ENCODE results near the gene PYROXD2.

DNA sequence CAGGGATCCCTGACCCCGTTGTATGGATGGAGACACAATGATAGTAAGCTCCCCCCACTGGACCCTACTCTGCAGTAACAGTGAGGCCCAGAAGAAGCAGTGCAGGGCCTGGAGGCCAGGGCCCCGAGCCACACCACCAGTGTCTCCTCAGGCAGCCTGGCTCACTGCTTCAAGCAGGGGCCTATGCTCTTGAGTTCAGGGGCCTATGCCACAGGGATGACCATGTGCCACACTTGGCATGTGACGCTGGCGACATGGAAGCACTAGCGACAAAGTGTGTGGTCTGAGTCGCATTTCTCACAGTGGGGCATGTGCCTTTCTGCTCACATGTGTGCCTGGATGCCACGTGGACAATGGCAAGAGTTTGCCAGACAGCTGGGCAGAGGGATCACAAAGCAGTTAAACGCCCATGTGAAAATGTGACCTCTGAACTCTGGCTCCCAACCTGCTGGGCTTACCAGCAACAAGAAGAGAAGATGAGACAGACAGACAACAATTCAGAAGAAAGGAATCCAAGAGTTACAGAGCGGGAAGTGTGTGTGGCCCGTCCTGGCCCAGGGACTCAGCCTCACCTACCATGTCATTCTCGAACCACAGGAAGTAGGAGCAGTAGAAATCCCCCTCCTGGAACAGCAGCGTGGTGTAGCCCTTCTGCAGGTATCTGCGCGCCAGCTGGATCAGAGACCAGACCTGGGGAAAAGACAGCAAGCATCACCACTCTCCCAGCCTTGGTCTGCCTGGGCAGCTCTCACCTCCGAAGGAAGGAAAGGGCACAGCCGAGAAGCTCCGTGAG lies 4.7 kb upstream of the PYROXD2 start:
- TF ChIP-seq, protein P1, sequence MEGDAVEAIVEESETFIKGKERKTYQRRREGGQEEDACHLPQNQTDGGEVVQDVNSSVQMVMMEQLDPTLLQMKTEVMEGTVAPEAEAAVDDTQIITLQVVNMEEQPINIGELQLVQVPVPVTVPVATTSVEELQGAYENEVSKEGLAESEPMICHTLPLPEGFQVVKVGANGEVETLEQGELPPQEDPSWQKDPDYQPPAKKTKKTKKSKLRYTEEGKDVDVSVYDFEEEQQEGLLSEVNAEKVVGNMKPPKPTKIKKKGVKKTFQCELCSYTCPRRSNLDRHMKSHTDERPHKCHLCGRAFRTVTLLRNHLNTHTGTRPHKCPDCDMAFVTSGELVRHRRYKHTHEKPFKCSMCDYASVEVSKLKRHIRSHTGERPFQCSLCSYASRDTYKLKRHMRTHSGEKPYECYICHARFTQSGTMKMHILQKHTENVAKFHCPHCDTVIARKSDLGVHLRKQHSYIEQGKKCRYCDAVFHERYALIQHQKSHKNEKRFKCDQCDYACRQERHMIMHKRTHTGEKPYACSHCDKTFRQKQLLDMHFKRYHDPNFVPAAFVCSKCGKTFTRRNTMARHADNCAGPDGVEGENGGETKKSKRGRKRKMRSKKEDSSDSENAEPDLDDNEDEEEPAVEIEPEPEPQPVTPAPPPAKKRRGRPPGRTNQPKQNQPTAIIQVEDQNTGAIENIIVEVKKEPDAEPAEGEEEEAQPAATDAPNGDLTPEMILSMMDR (IDR thresholded peaks at IDR 0.05 in 2 of 3, conservative IDR thresholded peaks at IDR 0.05 in 1 of 3; ENCODE audit: control insufficient read depth in 2 of 3, extremely low read depth in 1 of 3, insufficient read depth in 1 of 3, low read depth in 3 of 3, low read length in 3 of 3): no peak
- TF ChIP-seq MXI1 (IDR thresholded peaks at IDR 0.05; ENCODE audit: low read depth, low read length) (no peak), POLR2AphosphoS5 (IDR thresholded peaks at IDR 0.05; ENCODE audit: low read length) (no peak), RCOR1 (conservative IDR thresholded peaks at IDR 0.05; ENCODE audit: low read depth, low read length) (no peak), ZNF274 (IDR thresholded peaks at IDR 0.05; ENCODE audit: insufficient read depth, insufficient read length) (no peak), POLR2A (IDR thresholded peaks at IDR 0.05; ENCODE audit: low read depth, low read length) (no peak), MEF2B (IDR thresholded peaks at IDR 0.05; ENCODE audit: partially characterized antibody, poor library complexity, severe bottlenecking) (no peak), MEF2A (IDR thresholded peaks at IDR 0.05; ENCODE audit: insufficient read depth, low read depth, low read length) (no peak), EP300 (IDR thresholded peaks at IDR 0.05; ENCODE audit: borderline replicate concordance in 1 of 2, control insufficient read depth in 1 of 2, low read depth in 2 of 2, low read length in 2 of 2) (no peak), CHD2 (IDR thresholded peaks at IDR 0.05; ENCODE audit: borderline replicate concordance, low read depth, low read length) (no peak), CREB1 (IDR thresholded peaks at IDR 0.05; ENCODE audit: low read depth) (no peak), POLR2AphosphoS2 (IDR thresholded peaks at IDR 0.05; ENCODE audit: low read depth, low read length) (no peak)
- TF ChIP-seq, protein P2, sequence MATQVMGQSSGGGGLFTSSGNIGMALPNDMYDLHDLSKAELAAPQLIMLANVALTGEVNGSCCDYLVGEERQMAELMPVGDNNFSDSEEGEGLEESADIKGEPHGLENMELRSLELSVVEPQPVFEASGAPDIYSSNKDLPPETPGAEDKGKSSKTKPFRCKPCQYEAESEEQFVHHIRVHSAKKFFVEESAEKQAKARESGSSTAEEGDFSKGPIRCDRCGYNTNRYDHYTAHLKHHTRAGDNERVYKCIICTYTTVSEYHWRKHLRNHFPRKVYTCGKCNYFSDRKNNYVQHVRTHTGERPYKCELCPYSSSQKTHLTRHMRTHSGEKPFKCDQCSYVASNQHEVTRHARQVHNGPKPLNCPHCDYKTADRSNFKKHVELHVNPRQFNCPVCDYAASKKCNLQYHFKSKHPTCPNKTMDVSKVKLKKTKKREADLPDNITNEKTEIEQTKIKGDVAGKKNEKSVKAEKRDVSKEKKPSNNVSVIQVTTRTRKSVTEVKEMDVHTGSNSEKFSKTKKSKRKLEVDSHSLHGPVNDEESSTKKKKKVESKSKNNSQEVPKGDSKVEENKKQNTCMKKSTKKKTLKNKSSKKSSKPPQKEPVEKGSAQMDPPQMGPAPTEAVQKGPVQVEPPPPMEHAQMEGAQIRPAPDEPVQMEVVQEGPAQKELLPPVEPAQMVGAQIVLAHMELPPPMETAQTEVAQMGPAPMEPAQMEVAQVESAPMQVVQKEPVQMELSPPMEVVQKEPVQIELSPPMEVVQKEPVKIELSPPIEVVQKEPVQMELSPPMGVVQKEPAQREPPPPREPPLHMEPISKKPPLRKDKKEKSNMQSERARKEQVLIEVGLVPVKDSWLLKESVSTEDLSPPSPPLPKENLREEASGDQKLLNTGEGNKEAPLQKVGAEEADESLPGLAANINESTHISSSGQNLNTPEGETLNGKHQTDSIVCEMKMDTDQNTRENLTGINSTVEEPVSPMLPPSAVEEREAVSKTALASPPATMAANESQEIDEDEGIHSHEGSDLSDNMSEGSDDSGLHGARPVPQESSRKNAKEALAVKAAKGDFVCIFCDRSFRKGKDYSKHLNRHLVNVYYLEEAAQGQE (IDR thresholded peaks at IDR 0.05; ENCODE audit: low read depth, low read length): no peak

All from GM12878 (cell line).